GM12878 (cell line): ENCODE data around the gene PITPNC1. TPM values are rescaled to one million over a fixed set of nuclear protein-coding genes. Genes with fewer than 3 reads are reported as not detected.

ENCODE experiments used
- ATAC-seq: fragments of 200-7000 bp; cut with Tn5 transposase; 3 replicates; pipeline ENCODE4 v1.9.1; 2020; ENCODE audit warnings: mild to moderate bottlenecking, moderate library complexity
- BruUV-seq: library from RNA; stranded (reverse); fragments of 400-500 nt; replicated peaks from 2 replicates; lab custom pipeline; 2021; lab: Mats Ljungman, UMichigan
- CTCF ChIA-PET: fragments of 300-600 bp; sonication (Branson Sonifier 250); formaldehyde crosslinking; extraction: SDS; loops from one replicate; lab custom pipeline; 2021; ENCODE audit warnings: inconsistent platforms; lab: Yijun Ruan, JAX
- POLR2A ChIA-PET: fragments of 350-600 bp; formaldehyde crosslinking; extraction: SDS; loops from one replicate; lab custom pipeline; 2021; ENCODE audit warnings: inconsistent platforms; lab: Charles Lee
- RAD21 ChIA-PET: fragments of 300-600 bp; sonication (Branson Sonifier 250); formaldehyde crosslinking; loops from one replicate; lab custom pipeline; 2023; ENCODE audit warnings: antibody characterized with exemption; ENCODE audit not compliant: unreplicated experiment; lab: Charles Lee
- SMC1A ChIA-PET: fragments of 300-600 bp; sonication (Branson Sonifier 250); formaldehyde crosslinking; loops from one replicate; lab custom pipeline; 2023; ENCODE audit not compliant: unreplicated experiment, uncharacterized antibody; lab: Charles Lee
- DNase-seq: peaks from one replicate; pipeline ENCODE4 v3.0.0-alpha.2; 2011; ENCODE audit warnings: low read depth, low spot score
- FAIRE-seq: peaks from 3 replicates; lab custom pipeline; 2011; peaks lifted over from hg19 to GRCh38; lab: Jason Lieb, UNC
- H2AFZ ChIP-seq: 2 replicates; pipeline ENCODE4 v1.6.0; 2011; ENCODE audit warnings: low read depth, low read length, control low read depth; ENCODE audit not compliant: control insufficient read depth
- H3K27ac ChIP-seq: 2 replicates; pipeline ENCODE4 v1.5.1; 2011; ENCODE audit warnings: control low read depth; ENCODE audit not compliant: control insufficient read depth, insufficient read depth
- H3K27me3 ChIP-seq, 2 experiments: replicated peaks in 1 of 2; 2 replicates each; pipeline versions ENCODE4 v1.6.0 to v1.6.1; 2011; ENCODE audit warnings: low read length in 1 of 2; ENCODE audit not compliant: control insufficient read depth in 2 of 2, insufficient read depth in 2 of 2
- H3K36me3 ChIP-seq, 2 experiments: 2 replicates each; pipeline ENCODE4 v1.5.1; 2011; ENCODE audit warnings: low read length in 1 of 2; ENCODE audit not compliant: control insufficient read depth in 2 of 2, insufficient read depth in 2 of 2
- H3K4me1 ChIP-seq: 2 replicates; pipeline ENCODE4 v1.6.1; 2011; ENCODE audit warnings: mild to moderate bottlenecking, low read length, moderate library complexity, mixed read lengths; ENCODE audit not compliant: control insufficient read depth, insufficient read depth
- H3K4me2 ChIP-seq: 2 replicates; pipeline ENCODE4 v1.6.0; 2011; ENCODE audit warnings: control low read depth; ENCODE audit not compliant: control insufficient read depth, insufficient read depth
- H3K4me3 ChIP-seq: fragments of 200-600 bp; sonication (generic); 2 replicates; pipeline ENCODE4 v1.5.1; 2016
- H3K79me2 ChIP-seq: 2 replicates; pipeline ENCODE4 v1.6.0; 2011; ENCODE audit warnings: low read length; ENCODE audit not compliant: control insufficient read depth, insufficient read depth
- H3K9ac ChIP-seq: 2 replicates; pipeline ENCODE4 v1.8.0; 2011; ENCODE audit warnings: low read length, control low read depth, mixed read lengths; ENCODE audit not compliant: control insufficient read depth, insufficient read depth
- H3K9me3 ChIP-seq: replicated peaks from 3 replicates; pipeline ENCODE4 v1.5.1; 2011; ENCODE audit warnings: mild to moderate bottlenecking, low read length; ENCODE audit not compliant: control insufficient read depth, insufficient read depth
- H4K20me1 ChIP-seq: 2 replicates; pipeline ENCODE4 v1.6.0; 2011; ENCODE audit not compliant: control insufficient read depth, insufficient read depth
- CREM ChIP-seq: IDR thresholded peaks from 2 replicates; pipeline ENCODE4 v1.6.1; 2014; ENCODE audit warnings: antibody characterized with exemption, low read depth
- ESRRA ChIP-seq: IDR thresholded peaks from 2 replicates; pipeline ENCODE4 v1.6.1; 2012; ENCODE audit warnings: mild to moderate bottlenecking, low read length, improper control_type of control experiment
- NFYB ChIP-seq: IDR thresholded peaks from 2 replicates; pipeline ENCODE4 v1.6.1; 2011; ENCODE audit warnings: low read depth, mild to moderate bottlenecking, low read length, improper control_type of control experiment, moderate library complexity; ENCODE audit not compliant: insufficient read depth
- NR2F1 ChIP-seq: fragments of 450-650 bp; conservative IDR thresholded peaks from 2 replicates; pipeline ENCODE4 v1.6.1; 2017; ENCODE audit warnings: mild to moderate bottlenecking
- RBBP5 ChIP-seq: fragments of 200-600 bp; sonication (generic); conservative IDR thresholded peaks from 2 replicates; pipeline ENCODE4 v1.6.1; 2016
- STAT3 ChIP-seq: IDR thresholded peaks from 2 replicates; pipeline ENCODE4 v1.6.1; 2011; ENCODE audit warnings: low read depth, low read length, improper control_type of control experiment
- ZNF274 ChIP-seq: IDR thresholded peaks from one replicate; pipeline ENCODE4 v1.8.0; 2011; ENCODE audit not compliant: insufficient read length, insufficient read depth
- WGBS: methylation state at CpG from one replicate; pipeline ENCODE4 v1.1.6; 2016; ENCODE audit warnings: low lambda C conversion rate; ENCODE audit not compliant: insufficient replicate concordance, insufficient coverage; ENCODE audit errors: missing lambda C conversion rate; 5-methylcytosine and 5-hydroxymethylcytosine counted together
- in situ Hi-C: fragments of 300-500 bp; cut with MboI; formaldehyde crosslinking; loops from 9 replicates; pipeline ENCODE4 v1.14.3; 2018; ENCODE audit warnings: mixed read lengths
- intact Hi-C: fragments of 100-400 bp; cut with micrococcal nuclease; formaldehyde crosslinking; loops from one replicate; pipeline ENCODE4 v1.14.2; 2022; ENCODE audit not compliant: unreplicated experiment
- polyA plus RNA-seq, 11 experiments: library from polyadenylated mRNA; depleted of rRNA in 4 of 11; unstranded in 6 of 11; stranded (reverse) in 5 of 11; fragments of >200 nt; fragmentation: Nextera tagmentation in 4 of 11; fragmentation: Illumina TruSeq in 1 of 11; extraction: Ambion mirVana in 4 of 11; extraction: Trizol in 1 of 11; gene quantifications; 1 replicate in 1 of 11; 2 replicates in 10 of 11; pipeline versions ENCODE4 v1.2.1 to v1.2.3, GENCODE V29; 2011 to 2016; ENCODE audit warnings: inconsistent platforms in 2 of 11, missing spikeins in 2 of 11, low read depth in 1 of 11
- total RNA-seq, 4 experiments: library from RNA; depleted of rRNA in 3 of 4; stranded (reverse); fragments of >200 nt in 3 of 4; fragmentation: Illumina TruSeq in 1 of 4; extraction: Trizol in 1 of 4; gene quantifications; 2 replicates each; pipeline versions ENCODE4 v1.2.1 to v1.2.3, GENCODE V29; 2013 to 2021

PITPNC1 gene
- total and polyA plus RNA-seq, 10 of the 15 experiments (the other 5 are each of a cell fraction or from before 2014, with no cell fraction given): 12.2 to 62.4 (median 47.3) TPM

- in situ Hi-C loops (no loop called here), intact Hi-C loops (no loop called here)
- no peaks in the 10 kb centered on the region for H3K9me3 ChIP-seq
- no peak overlapping the region for H3K4me2 ChIP-seq
- FAIRE-seq (no peak), ATAC-seq (no peak), DNase-seq (no peak)
- TF ChIP-seq CREM: no peak
- TF ChIP-seq ESRRA: no peak
- TF ChIP-seq STAT3: no peak
- TF ChIP-seq RBBP5: no peak
- TF ChIP-seq NFYB: no peak
- TF ChIP-seq ZNF274: no peak
- no peak overlapping the region for H3K9ac ChIP-seq
- no TSS peak for BruUV-seq
- no peaks in the 10 kb centered on the region for H3K36me3 ChIP-seq
- H3K4me1 ChIP-seq: peaks cover 3% of the 10 kb centered on the region; the same call in 1 of the 2 replicates
- ChIA-PET POLR2A (no interaction called here), RAD21 (interaction anchor here (2.1 kb wide), 1 partner anchor 319 kb away, joined by 6 read pairs; no protein-coding TSS in a partner anchor), CTCF (interaction anchor here (0.9 to 1.5 kb wide), 7 partner anchors 23 to 372 kb away, joined by 3 to 4 read pairs (median 3); no protein-coding TSS in a partner anchor), SMC1A (interaction anchor here (0.7 to 2.9 kb wide), 7 partner anchors 13 to 318 kb away, joined by 3 to 10 read pairs (median 4); no protein-coding TSS in a partner anchor)
- H3K27me3 ChIP-seq: no peaks in the 10 kb centered on the region
- H3K4me3 ChIP-seq: no peak overlapping the region
- H3K79me2 ChIP-seq: no peaks in the 10 kb centered on the region
- H4K20me1 ChIP-seq: no peaks in the 10 kb centered on the region
- no peak overlapping the region for H3K27ac ChIP-seq
- no peak overlapping the region for H2AFZ ChIP-seq
Measured at GRCh38 chr17:67693811-67694210, 316.7 kb downstream of the PITPNC1 start.

GRCh38 chr17:67696347-67696746 lies 319.3 kb downstream of the PITPNC1 start:
- Histone ChIP-seq H3K4me3 (no peak overlapping the region), H3K27me3 (no peaks in the 10 kb centered on the region), H3K4me2 (no peak overlapping the region), H3K9me3 (no peaks in the 10 kb centered on the region), H2AFZ (no peak overlapping the region), H3K27ac (no peak overlapping the region), H3K36me3 (no peaks in the 10 kb centered on the region), H3K4me1 (no peaks in the 10 kb centered on the region), H3K79me2 (no peaks in the 10 kb centered on the region), H3K9ac (no peak overlapping the region), H4K20me1 (no peaks in the 10 kb centered on the region)
- in situ Hi-C loops: no loop called here
- DNase-seq: no peak
- SMC1A ChIA-PET: interaction anchor here (1.3 to 1.8 kb wide), 2 partner anchors 9 to 324 kb away, joined by 4 to 7 read pairs; no protein-coding TSS in a partner anchor
- POLR2A ChIA-PET: interaction anchor here (0.8 kb wide), 1 partner anchor 22 kb away, joined by 3 read pairs; no protein-coding TSS in a partner anchor
- WGBS: 95% methylated on average over 3 of the region's 3 CpGs
- intact Hi-C loops: no loop called here
- RAD21 ChIA-PET: interaction anchor here (0.9 kb wide), 1 partner anchor 9 kb away, joined by 4 read pairs; no protein-coding TSS in a partner anchor
- CTCF ChIA-PET: interaction anchor here (0.7 to 1.0 kb wide), 2 partner anchors 10 to 66 kb away, joined by 3 to 5 read pairs; no protein-coding TSS in a partner anchor
- TF ChIP-seq NR2F1: no peak
- no peak for ATAC-seq
- FAIRE-seq: no peak
- no TSS peak for BruUV-seq
